HEK293 (cell line): ENCODE measurements around the gene COPZ1.

Source experiments
- CTCF ChIA-PET: fragments of 350-600 bp; formaldehyde crosslinking; extraction: SDS; loops from one replicate; lab custom pipeline; 2021; ENCODE audit warnings: antibody characterized with exemption; lab: Yijun Ruan, JAX
- POLR2A ChIA-PET: fragments of 300-600 bp; formaldehyde crosslinking; extraction: SDS; loops from one replicate; lab custom pipeline; 2020; ENCODE audit warnings: antibody characterized with exemption, inconsistent platforms; lab: Yijun Ruan, JAX
- H3K27ac ChIP-seq: fragments of 200-500 bp; sonication (Bioruptor generic); 2 replicates; pipeline ENCODE4 v1.5.1; 2014; ENCODE audit warnings: low read depth, low read length, control low read depth, inconsistent platforms; ENCODE audit errors: extremely low read depth
- H3K36me3 ChIP-seq, 2 experiments: fragments of 200-500 bp in 1 of 2; sonication (Bioruptor generic) in 1 of 2; 1 replicate in 1 of 2; 2 replicates in 1 of 2; pipeline ENCODE4 v1.5.1; 2014 to 2017; ENCODE audit warnings: inconsistent platforms in 2 of 2, low read length in 2 of 2; ENCODE audit not compliant: control insufficient read depth in 2 of 2, insufficient read depth in 1 of 2
- H3K4me1 ChIP-seq: fragments of 200-500 bp; sonication (Bioruptor generic); 2 replicates; pipeline ENCODE4 v1.5.1; 2014; ENCODE audit warnings: mild to moderate bottlenecking, low read length, inconsistent platforms; ENCODE audit not compliant: control insufficient read depth, insufficient read depth
- H3K4me3 ChIP-seq: 2 replicates; pipeline ENCODE4 v1.5.1; 2011; ENCODE audit warnings: low read depth, mild to moderate bottlenecking, control low read depth, low read length, moderate library complexity
- H3K9me3 ChIP-seq: fragments of 200-500 bp; sonication (Bioruptor generic); 2 replicates; pipeline ENCODE4 v1.5.1; 2014; ENCODE audit warnings: low read depth, low read length, inconsistent platforms; ENCODE audit not compliant: control insufficient read depth, insufficient read depth
- EGR2 ChIP-seq: fragments of 450-650 bp; formaldehyde crosslinking; IDR thresholded peaks from 2 replicates; pipeline ENCODE4 v1.5.1; 2016; ENCODE audit warnings: low read depth, missing biosample characterization, missing genetic modification characterization
- HIC1 ChIP-seq: fragments of 450-650 bp; formaldehyde crosslinking; IDR thresholded peaks from 2 replicates; pipeline ENCODE4 v1.5.1; 2016; ENCODE audit warnings: missing biosample characterization, missing genetic modification characterization
- MYNN ChIP-seq: fragments of 450-650 bp; formaldehyde crosslinking; IDR thresholded peaks from 2 replicates; pipeline ENCODE4 v1.5.1; 2016; ENCODE audit warnings: missing biosample characterization, missing genetic modification characterization, borderline replicate concordance
- PATZ1 ChIP-seq: fragments of 450-650 bp; formaldehyde crosslinking; IDR thresholded peaks from 2 replicates; pipeline ENCODE4 v1.5.1; 2016; ENCODE audit warnings: missing biosample characterization, missing genetic modification characterization
- REPIN1 ChIP-seq: fragments of 450-650 bp; formaldehyde crosslinking; IDR thresholded peaks from 2 replicates; pipeline ENCODE4 v1.5.1; 2017; ENCODE audit warnings: missing biosample characterization, missing genetic modification characterization, low read depth
- REST ChIP-seq: fragments of 450-650 bp; formaldehyde crosslinking; IDR thresholded peaks from 2 replicates; pipeline ENCODE4 v1.5.1; 2016; ENCODE audit warnings: missing biosample characterization, missing genetic modification characterization
- SETDB1 ChIP-seq: IDR thresholded peaks from one replicate; pipeline ENCODE4 v1.6.1; 2017; ENCODE audit warnings: mild to moderate bottlenecking, low read length, moderate library complexity, mixed read lengths; ENCODE audit not compliant: insufficient read length
- SP2 ChIP-seq: fragments of 450-650 bp; formaldehyde crosslinking; IDR thresholded peaks from 2 replicates; pipeline ENCODE4 v1.5.1; 2016; ENCODE audit warnings: missing biosample characterization, missing genetic modification characterization
- SP7 ChIP-seq: fragments of 450-650 bp; formaldehyde crosslinking; IDR thresholded peaks from 2 replicates; pipeline ENCODE4 v1.5.1; 2016; ENCODE audit warnings: missing biosample characterization, missing genetic modification characterization
- ZBTB10 ChIP-seq: fragments of 450-650 bp; formaldehyde crosslinking; IDR thresholded peaks from 2 replicates; pipeline ENCODE4 v1.5.1; 2016; ENCODE audit warnings: missing biosample characterization, missing genetic modification characterization
- ZBTB17 ChIP-seq: fragments of 450-650 bp; formaldehyde crosslinking; IDR thresholded peaks from 2 replicates; pipeline ENCODE4 v1.5.1; 2016; ENCODE audit warnings: missing biosample characterization, missing genetic modification characterization
- ZBTB26 ChIP-seq: fragments of 450-650 bp; formaldehyde crosslinking; optimal IDR thresholded peaks from 2 replicates; pipeline ENCODE3; 2016; ENCODE audit warnings: missing biosample characterization, mild to moderate bottlenecking, missing genetic modification characterization
- ZNF223 ChIP-seq: fragments of 450-650 bp; formaldehyde crosslinking; IDR thresholded peaks from 2 replicates; pipeline ENCODE4 v1.5.1; 2016; ENCODE audit warnings: missing biosample characterization, missing genetic modification characterization
- ZNF37A ChIP-seq: fragments of 450-650 bp; IDR thresholded peaks from 2 replicates; pipeline ENCODE4 v1.5.1; 2018; ENCODE audit warnings: missing biosample characterization, missing genetic modification characterization
- ZNF391 ChIP-seq: fragments of 450-650 bp; formaldehyde crosslinking; IDR thresholded peaks from 2 replicates; pipeline ENCODE4 v1.5.1; 2016; ENCODE audit warnings: low read depth, missing biosample characterization, missing genetic modification characterization, borderline replicate concordance
- ZNF621 ChIP-seq: fragments of 450-650 bp; formaldehyde crosslinking; IDR thresholded peaks from 2 replicates; pipeline ENCODE4 v1.5.1; 2017; ENCODE audit warnings: missing biosample characterization, missing genetic modification characterization
- ZNF658 ChIP-seq: fragments of 450-650 bp; formaldehyde crosslinking; IDR thresholded peaks from 2 replicates; pipeline ENCODE4; 2016; ENCODE audit warnings: missing biosample characterization, missing genetic modification characterization

COPZ1 gene

GRCh38 chr12:54368709-54369596 lies 44.0 kb downstream of the COPZ1 start (continued):
- TF ChIP-seq ZNF37A (tag by site-specific recombination) (no peak), REPIN1 (tag by site-specific recombination) (no peak), ZNF658 (no peak), SETDB1 (no peak), ZNF621 (tag by site-specific recombination) (no peak), MYNN (tag by site-specific recombination) (no peak), ZNF223 (tag by site-specific recombination) (no peak)

- Histone ChIP-seq H3K27ac (no peak overlapping the region), H3K36me3 (peaks cover 0 to 40% of the 10 kb centered on the region in 2 experiments; a peak in 1 of 3 replicates), H3K4me3 (no peak overlapping the region), H3K4me1 (peaks cover 14% of the 10 kb centered on the region), H3K9me3 (no peaks in the 10 kb centered on the region)
- TF ChIP-seq HIC1 (tag by site-specific recombination) = peak; percentile 93
- TF ChIP-seq SP2 (tag by site-specific recombination) = peak; percentile 48; the same call in 1 of the 2 replicates
- TF ChIP-seq ZNF391 (tag by site-specific recombination) = no peak
- ChIA-PET CTCF (interaction anchor here (0.7 to 5.1 kb wide), 13 partner anchors 9 to 155 kb away, joined by 3 to 85 read pairs (median 8); partner anchors contain the start of genes COPZ1 and ZNF385A), POLR2A (interaction anchor here (0.6 to 2.0 kb wide), 3 partner anchors 10 to 90 kb away, joined by 3 to 12 read pairs (median 3); no protein-coding TSS in a partner anchor)
Observed at GRCh38 chr12:54369597-54370131, 44.7 kb downstream of the COPZ1 start.

GRCh38 chr12:54370171-54370730 lies 45.3 kb downstream of the COPZ1 start:
- peaks cover 0 to 45% of the 10 kb centered on the region in 2 experiments; a peak in 1 of 3 replicates for H3K36me3 ChIP-seq
- no peak overlapping the region for H3K4me3 ChIP-seq
- H3K9me3 ChIP-seq = no peaks in the 10 kb centered on the region
- ChIA-PET CTCF (interaction anchor here (0.7 to 5.1 kb wide), 23 partner anchors 10 to 156 kb away, joined by 3 to 85 read pairs (median 5); partner anchors contain the start of genes COPZ1 and ZNF385A), POLR2A (interaction anchor here (0.6 to 2.0 kb wide), 4 partner anchors 9 to 91 kb away, joined by 3 to 12 read pairs (median 4); partner anchors contain the start of gene COPZ1)
- H3K4me1 ChIP-seq = peaks cover 19% of the 10 kb centered on the region
- H3K27ac ChIP-seq = no peak overlapping the region; the same call in 1 of the 2 replicates
- TF ChIP-seq SP7 (0 out of 2 replicates have a peak, but pooled peaks have one; percentile 42), PATZ1 (peak; percentile 74), EGR2 (tag by site-specific recombination) (peak; percentile 77), ZBTB26 (tag by site-specific recombination) (peak; percentile 38), REST (peak; percentile 50), ZBTB17 (tag by site-specific recombination) (peak; percentile 71), ZBTB10 (peak; percentile 58)
